ENCODE measurements around the gene DAAM2. TPM values are rescaled to one million over a fixed set of nuclear protein-coding genes. Genes with fewer than 3 reads are reported as not detected.
A peak's percentile ranks its signal among the peaks of the same experiment; 100 is the strongest.

DAAM2 gene
- total RNA-seq, 1 donor from 2014 or later: 14.0 TPM

DNA sequence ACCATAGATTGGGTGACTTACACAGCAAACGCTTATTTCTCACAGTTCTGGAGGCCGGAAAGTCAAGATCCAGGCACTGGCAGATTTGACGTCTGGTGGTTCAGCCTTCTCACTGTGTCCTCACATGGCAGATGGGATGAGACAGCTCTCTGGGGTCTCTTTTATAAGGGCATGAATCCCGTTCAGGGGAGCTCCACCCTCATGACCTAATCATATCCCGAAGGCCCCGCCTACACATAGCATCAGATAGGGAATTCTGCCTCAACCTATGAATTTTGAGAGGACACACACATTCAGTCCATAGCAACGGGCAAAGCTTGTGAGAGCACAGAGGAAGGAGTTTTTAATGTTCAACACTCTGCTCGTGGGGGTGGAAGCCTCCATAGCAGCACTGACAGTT, 27.5 kb downstream of the DAAM2 start:
- no peak for DNase-seq

DNA sequence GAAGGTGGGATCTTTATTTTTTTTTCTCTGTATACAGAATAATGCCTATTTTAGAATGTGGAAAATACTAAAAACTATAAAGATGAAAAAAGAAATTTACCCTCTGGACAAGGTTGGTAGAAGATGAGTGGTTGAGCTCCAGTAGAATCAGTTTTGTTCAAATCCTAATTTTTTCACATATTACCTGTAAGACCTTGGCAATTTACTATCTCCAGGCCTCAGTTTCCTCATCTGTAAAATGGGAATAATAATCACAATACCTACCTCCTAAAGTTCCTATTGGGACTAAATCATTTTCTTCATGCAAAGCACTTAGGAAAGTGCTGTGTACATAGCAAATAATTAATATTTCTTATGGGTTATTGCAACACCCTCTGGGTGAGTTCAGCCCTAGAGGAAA, 28.4 kb downstream of the DAAM2 start:
- DNase-seq: no peak

- no peak for DNase-seq
These were observed 29.0 kb downstream of the DAAM2 start for GRCh38 chr6:39821046-39821740.

GRCh38 chr6:39821742-39822532, 29.8 kb downstream of the DAAM2 start:
- peak; percentile 75 for DNase-seq

DNA sequence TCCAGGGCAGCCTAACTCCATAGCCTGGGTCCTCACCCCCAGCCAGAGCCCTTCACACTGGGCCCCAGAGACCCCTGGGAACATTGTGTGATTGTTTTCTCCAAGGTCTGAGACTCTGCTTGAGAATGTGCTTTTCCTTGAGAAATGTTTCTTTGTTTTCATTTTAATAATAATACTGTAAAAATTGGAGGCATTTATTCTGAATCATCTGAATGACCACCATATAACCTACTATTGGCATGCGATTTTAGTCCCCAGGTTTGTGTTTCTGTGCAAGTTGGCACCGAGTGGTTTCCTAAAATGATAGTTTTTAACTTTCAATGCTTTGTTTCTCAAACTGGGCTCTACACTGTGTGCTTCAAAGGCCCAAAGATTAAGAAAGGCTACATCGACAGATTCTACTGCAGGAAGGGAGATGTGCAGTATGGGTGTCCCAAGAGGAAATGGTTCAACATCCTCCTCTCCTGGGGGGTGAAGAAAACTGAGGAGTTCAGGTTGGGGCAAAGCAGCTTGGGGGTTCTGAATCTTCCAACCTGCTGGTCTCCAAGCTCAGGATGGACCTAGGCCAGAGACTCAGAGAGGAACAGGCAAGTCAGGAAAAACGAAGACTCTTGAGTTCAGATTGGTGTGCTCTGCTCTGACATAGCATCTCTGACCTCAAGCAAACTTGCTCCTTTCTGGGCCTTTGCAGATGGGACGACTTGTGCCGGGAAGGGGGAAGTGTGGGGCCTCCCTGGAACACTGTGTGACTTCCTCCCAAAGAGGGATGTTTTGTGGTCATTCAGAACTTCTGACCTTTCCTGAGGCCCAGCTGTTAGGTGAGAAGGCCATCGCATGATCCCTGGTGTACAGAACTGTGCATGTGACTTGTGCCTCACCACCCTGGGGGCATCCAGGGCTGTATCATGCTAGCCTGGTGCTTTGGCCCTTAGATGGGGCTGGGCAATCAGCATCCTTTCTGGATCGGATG, 31.0 kb downstream of the DAAM2 start:
- DNase-seq: no peak

DNA sequence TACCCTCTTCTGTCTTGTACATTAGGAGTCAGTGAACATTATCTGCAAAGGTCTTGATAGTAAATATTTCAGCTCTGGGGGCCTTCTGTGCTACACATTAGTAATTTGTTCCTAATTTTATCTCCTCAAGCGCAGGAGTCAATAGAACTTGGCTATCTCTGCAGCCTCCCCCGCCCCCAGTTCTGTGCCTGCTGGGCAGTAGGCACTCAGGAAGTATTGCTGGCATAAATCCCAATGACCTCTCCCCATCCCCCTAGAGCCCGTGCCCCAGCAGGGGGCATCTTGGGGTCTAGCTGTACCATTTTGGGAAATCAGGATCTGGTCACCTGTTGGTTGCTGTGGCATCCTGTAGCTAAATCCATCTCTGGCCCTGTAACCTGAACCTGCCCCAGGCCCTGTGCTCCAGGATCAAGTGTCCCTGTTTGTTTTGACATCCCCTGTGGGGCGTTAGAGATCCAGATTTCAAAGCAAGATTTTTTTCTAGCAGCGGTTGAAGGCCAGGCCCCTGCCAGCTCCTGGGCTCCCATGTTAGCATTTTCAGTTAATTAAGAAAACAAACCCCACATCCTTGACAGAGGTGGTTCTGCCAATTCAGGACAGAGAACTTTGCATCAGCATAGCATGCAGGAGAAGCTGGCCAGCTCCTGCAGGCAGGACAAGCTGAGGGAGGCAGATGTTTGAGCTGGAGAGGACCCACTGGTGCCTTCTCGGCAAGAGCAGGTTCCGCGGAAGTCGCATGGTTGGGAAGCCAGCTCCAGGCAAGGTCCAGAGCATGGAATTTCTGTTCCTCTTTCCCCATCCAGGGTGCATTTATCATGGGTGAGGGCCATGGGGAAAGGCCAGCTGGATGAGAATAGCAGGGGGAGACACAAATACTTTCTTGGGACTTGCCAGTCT, 32.1 kb downstream of the DAAM2 start:
- DNase-seq: no peak

DNA sequence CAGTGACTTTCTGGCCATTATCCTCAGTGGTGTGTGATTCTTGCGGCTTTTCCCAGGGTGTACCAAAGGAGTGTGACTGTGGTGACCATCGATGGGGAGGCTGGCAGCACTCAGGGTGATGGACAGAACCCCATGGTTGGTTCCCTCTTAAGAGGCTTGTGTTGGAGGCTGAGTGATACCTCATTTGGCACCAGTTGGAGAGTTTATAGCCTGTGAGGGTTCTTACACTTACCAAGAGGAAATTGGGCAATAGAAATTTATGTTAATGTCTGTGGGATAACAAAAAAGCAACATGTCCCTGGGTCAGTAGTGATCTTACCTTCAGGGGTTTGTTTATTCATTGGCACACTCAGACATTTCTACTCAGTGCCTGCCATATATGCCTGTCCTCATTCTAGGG, 37.2 kb downstream of the DAAM2 start:
- DNase-seq: no peak

- no peak for DNase-seq
These were observed 38.3 kb downstream of the DAAM2 start for GRCh38 chr6:39830444-39830843.

DNA sequence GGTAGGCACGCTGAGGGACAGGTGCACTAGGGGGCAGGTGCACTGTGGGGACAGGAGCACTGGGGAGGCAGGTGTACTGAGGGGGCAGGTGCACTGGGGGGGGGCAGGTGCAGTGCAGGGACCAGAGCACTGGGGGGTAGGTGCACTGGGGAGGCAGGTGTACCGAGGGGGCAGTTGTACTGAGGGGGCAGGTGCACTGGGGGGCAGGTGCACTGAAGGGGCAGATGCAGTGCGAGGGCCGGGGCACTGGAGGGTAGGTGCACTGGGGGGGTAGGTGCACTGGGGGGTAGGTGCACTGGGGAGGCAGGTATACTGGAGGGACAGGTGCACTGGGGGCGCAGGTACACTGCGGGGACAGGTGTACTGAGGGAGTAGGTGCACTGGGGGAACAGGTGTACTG, 39.5 kb downstream of the DAAM2 start:
- no peak for DNase-seq

- DNase-seq: peak; percentile 17
These were observed 42.1 kb downstream of the DAAM2 start for GRCh38 chr6:39834278-39834677.

GRCh38 chr6:39834866-39835265, 42.7 kb downstream of the DAAM2 start:
- DNase-seq: no peak

DNA sequence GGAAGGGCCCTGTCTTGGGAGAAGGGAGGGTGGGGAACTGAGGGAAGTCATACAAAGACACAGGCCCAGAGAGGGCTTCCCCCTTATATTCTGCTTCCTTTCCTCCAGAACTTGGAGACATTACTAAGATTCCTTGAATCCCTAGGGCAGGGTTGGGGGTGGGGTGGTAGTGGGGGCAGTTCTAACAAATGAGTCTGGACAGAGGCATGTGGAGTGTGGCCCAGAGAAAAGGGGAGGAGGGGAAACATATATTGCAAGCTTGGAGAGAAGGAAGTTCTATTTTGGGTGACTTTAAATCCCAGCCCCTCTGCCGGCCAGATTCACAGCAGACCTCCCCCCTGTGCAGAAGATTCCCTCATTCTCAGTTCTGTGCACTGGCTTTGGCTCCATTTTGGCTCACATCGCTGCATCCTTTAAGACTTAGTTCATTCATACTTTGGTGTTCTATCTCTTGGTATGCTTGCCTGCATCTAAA, 43.7 kb downstream of the DAAM2 start:
- no peak for DNase-seq

GRCh38 chr6:39836606-39837005, 44.4 kb downstream of the DAAM2 start:
- no peak for DNase-seq

- DNase-seq: no peak
These were observed 47.3 kb downstream of the DAAM2 start for GRCh38 chr6:39839445-39839844.

DNA sequence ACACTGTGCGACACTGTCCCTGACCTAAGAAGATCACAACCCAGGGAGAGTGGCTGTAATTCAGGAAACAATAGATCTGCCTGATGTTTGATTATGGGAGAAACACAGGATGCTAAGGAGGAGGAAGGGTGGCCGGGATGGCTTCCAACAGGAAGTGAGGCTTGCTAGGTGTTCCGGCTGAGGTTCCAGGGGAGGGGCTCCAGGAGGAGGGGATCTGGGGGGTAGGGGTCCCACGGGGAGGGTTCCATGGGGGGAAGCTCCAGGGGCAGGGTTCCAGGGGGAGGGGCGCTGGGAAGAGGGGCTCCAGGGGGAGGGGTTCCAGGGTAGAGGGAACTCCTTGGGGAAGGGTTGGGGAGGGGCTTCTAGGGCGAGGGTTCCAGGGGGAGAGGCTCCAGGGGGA, 48.6 kb downstream of the DAAM2 start:
- no peak for DNase-seq

DNA sequence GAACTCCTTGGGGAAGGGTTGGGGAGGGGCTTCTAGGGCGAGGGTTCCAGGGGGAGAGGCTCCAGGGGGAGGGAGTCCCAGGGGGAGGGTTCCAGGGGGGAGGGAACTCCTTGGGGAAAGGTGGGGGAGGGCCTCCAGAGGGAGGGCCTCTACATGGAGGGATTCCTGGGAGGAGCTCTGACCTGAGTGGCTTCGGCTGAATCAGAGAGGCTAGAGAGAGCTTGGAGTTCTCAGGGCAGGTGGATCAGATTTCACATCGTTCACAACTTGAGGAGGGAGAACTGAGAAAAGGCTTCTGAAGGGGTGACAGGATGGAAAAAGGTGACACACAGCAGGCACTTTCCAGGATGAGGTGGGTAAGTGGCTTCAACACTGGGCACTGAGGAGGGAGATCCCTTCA, 49.1 kb downstream of the DAAM2 start:
- no peak for DNase-seq

- no peak for DNase-seq
These were observed 49.7 kb downstream of the DAAM2 start for GRCh38 chr6:39841923-39842322.

DNA sequence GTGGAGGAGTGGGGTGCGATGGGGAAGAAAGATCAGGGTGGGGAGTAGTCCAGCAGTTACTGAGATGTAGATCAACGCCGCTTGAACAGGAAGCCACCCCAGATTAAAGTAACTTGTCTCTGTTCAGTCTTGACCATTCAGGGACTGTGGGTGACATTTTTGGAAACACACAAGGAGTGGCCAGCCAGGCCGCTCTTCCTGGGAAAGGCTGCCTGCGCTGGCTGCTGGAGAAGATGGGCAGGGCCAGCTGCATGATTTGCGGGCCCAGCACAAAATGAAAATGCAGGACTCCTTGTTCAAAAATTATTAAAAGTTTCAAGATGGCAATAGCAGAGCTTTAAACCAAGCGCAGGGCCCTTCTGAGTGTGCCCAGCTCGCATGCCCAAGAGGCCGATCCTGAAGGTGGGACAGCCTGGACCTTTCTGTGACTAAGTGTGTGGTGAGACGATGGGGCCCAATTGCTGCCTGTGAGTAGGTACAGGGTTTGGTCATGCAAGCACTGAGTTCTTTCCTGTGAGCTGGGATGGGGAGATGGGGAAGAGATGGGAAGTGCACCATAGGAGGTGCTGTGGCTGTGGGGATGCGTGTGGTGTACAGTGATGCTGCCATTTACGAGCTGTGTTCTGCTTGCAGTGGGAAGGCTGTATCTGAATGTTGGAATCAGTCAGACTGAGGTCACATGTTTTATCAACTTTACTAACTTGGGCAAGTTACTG, 51.3 kb downstream of the DAAM2 start:
- DNase-seq: no peak

GRCh38 chr6:39844866-39845265, 52.7 kb downstream of the DAAM2 start:
- no peak for DNase-seq

DNA sequence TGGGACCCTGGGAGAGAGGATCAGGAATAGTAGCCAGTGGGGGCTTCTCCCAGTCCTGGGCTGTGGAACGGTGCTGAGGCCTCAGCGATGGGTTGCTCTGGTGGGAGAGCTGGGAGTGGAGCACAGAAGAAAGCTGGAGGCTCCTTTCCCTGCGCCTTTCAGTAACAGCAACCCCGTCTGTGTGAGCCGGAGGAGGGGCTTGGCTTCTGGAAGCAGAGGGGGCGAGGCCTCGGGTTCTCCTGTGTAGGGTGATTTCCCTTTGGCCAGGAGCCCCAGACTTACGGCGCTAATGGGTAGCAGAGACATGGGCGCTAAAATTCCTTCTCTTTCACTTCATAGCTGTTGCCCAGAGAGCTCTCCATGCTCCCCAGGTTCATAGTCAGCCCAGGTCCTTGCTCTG, 55.0 kb downstream of the DAAM2 start:
- no peak for DNase-seq

GRCh38 chr6:39848171-39848570, 56.0 kb downstream of the DAAM2 start:
- no peak for DNase-seq

Measured in occipital lobe (tissue), 2 donors.